Left cardiac atrium (tissue), 4 donors: ENCODE measurements around the gene CDC25A. TPM values are rescaled to one million over a fixed set of nuclear protein-coding genes. Genes with fewer than 3 reads are reported as not detected.

Source experiments
- ATAC-seq, 2 donors: fragments of 200-7000 bp; cut with Tn5 transposase; one replicate each; pipeline ENCODE4 v1.9.1; 2020; ENCODE audit warnings: mild to moderate bottlenecking in 2 of 2, moderate library complexity in 2 of 2
- DNase-seq: peaks from one replicate; pipeline ENCODE4 v3.0.0-alpha.2; 2020
- intact Hi-C, 2 donors: fragments of 100-400 bp; cut with DNase I; formaldehyde crosslinking; loops; one replicate each; pipeline versions ENCODE4 v1.14.1 to v1.15.1; 2022 to 2023
- total RNA-seq, 2 donors: library from RNA; stranded (reverse); fragmentation: NEBNext Ultra II Directional; extraction: Animal tissue kit (Norgen Biotek cat#: 25700); gene quantifications; one replicate each; pipeline ENCODE4 v1.2.1, GENCODE V29; 2021
- donor health status: DM: no; HTN: yes; CAD: no.
- donor health status: DM: no; HTN: yes; CAD: no; lungs with severe emphysema.
- donor health status: DM: yes; HTN: yes; CAD: no.
- donor health status: Dilated cardiomyopathy.

The CDC25A gene
- total RNA-seq, 2 donors from 2014 or later = 0.65 to 0.94 TPM

DNA sequence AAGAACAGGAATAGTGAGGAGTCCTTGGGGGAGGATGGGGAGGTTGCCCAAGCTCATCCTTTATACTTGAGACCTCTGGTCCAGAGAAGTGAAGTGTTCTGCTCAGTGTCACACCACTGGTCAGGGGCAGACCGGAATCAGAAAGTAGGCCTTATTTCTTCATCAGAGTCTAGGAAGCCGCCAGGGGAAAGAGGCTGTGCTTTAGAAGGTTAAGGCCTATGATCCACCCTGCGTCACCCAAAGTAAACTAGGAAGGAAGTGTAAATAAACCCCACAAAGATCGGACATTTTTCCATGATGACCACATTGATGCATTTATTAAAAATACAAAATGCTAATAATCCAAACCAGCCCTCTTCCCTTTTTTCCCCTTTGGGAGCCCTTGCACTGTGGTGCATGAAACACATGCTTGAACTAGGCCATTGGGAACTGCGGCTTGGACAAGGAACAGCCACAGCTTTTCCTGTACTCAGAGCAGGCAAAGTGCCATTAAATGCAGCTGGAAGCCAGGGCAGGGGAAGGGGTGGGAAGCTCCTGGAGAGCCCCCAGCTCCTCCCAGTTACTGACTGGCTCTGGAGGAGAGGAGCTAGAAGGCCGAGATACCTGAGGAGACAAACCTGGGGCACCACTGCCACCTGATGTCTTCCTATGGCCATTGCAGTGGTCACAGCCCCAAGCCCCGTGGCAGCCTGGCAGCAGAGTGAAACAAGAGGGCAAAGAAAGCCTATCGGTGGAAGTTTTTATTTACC is 37.0 kb downstream of the CDC25A start:
- intact Hi-C loops = loop anchor here (2.0 to 10.0 kb wide), 4 partner anchors 62 to 326 kb away; no protein-coding TSS in a partner anchor
- DNase-seq = peak; percentile 80
- peak; percentile 97 for ATAC-seq

DNA sequence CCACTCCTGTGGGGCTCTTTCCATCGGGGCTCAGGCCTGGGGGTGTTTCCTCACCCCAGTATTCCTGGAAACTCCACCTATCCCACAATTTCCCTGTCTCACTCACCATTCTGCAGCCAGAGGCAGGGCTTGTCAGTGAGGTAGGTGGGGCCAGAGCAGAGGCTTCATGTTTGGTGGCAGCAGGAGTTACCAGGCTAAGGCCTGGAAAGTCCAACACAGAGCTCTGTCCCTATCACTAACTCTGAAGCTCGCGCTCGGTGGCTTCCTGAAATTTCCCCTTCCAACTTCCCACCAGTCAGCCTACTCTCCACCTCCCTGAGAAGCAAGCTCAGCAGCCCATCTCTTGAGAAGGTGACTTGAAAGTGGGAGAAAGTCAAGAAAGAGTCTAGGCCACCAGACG is 44.2 kb downstream of the CDC25A start:
- ATAC-seq = no peak
- no peak for DNase-seq
- intact Hi-C loops = loop anchor here in 1 of 2 donors (10.0 kb wide), 1 partner anchor 49 kb away; no protein-coding TSS in a partner anchor

DNA sequence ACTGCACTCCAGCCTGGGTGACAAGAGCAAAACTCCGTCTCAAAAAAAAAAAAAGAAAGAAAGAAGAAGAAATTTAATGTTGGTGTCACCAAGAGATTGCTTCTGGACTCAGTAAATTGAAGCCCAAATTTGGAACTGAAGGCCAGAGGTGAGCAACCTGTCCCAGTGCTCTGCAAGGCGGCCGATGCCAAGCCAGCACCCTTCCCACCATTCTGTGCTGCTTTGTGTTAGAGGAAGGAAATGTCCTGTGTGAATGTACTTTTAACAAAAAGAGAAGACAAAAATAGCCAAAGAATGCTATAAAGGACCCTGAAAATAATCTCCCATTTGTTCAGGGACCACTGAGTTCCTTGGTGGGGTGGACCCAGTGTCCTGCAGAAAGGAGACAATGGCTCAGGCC is 44.6 kb downstream of the CDC25A start:
- intact Hi-C loops = loop anchor here in 1 of 2 donors (10.0 kb wide), 1 partner anchor 49 kb away; no protein-coding TSS in a partner anchor
- DNase-seq = no peak
- no peak for ATAC-seq

DNA sequence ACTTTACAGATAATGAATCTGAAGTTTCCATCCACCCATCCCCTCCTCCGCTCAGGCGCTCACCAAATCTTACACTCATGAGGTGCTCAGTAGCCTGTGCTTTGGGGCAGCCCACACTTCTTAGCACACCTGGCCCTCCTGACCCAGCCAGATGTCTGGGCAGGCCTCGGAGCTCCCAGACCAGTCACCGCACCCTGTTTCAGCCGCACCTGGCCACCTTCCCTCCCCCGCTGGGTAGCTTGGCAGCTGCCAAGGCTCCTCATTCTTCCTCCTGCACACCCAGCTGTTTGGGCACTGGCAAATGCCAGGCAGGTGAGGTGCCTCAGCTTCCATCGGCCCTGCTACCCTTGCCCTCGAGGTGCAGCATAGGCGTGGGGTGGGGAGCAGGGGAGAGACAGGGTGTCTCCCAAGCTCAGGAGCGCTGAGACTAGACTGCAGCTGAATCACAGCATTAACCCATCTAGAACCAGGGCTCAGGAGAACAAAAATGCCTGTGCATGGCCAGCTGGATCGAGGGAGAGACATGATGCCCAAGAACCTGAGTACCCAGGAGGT is 45.8 kb downstream of the CDC25A start:
- DNase-seq (no peak), ATAC-seq (no peak)
- intact Hi-C loops = loop anchor here in 1 of 2 donors (10.0 kb wide), 1 partner anchor 48 kb away; no protein-coding TSS in a partner anchor

DNA sequence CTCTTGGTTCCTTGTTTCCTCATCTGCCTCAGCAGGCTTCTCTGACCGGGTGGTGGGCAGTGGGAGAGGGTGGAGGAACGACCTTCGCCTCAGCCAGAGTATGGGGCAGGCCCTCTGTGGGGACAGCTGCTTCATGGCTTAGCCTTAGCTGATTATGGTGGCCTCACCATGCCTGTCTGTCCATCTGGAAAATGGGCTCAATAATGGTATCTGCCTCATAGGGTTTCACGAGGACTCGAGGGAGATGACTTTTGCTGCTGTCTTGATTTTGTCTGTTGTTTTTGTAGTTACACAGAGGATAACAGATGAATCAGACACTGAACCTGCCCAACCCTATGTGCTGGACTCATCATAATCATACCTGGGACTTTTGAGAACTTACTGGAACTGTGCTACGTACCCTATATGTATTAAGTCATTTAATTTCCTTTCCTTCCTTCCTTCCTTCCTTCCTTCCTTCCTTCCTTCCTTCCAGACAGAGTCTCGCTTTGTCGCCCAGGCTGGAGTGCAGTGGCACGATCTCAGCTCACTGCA is 46.5 kb downstream of the CDC25A start:
- ATAC-seq (no peak), DNase-seq (no peak)
- intact Hi-C loops = loop anchor here in 1 of 2 donors (10.0 kb wide), 1 partner anchor 47 kb away; no protein-coding TSS in a partner anchor

DNA sequence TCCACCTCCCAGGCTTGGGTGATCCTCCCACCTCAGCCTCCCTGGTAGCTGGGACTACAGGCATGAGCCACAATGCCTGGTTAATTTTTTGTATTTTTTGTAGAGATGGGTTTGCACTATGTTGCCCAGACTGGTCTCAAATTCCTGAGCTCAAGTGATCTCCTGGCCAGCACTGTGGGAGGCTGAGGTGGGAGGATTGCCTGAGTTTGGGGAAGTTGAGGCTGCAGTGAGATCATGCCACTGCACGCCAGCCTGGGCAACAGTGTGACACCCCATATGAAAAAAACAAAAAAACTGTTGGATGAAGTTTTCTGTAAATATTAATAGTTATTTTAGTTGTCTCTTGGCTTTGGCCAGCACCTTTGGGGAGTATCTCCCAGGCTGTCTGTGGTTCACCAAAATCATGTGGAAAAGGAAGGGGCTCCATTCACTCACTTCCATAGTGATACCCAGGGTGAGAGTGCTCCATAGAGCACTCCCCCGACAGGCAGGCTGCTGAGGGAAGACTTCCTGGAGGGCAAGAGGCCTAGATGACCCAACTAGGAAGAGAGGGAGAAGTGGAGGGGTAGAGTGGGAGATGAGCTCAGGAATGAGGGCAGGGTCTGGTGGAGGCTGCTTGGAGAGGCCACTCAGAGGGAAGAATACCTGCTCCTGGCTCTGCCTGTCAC is 47.1 kb downstream of the CDC25A start:
- intact Hi-C loops = loop anchor here in 1 of 2 donors (10.0 kb wide), 1 partner anchor 46 kb away; no protein-coding TSS in a partner anchor
- DNase-seq = no peak
- no peak for ATAC-seq

DNA sequence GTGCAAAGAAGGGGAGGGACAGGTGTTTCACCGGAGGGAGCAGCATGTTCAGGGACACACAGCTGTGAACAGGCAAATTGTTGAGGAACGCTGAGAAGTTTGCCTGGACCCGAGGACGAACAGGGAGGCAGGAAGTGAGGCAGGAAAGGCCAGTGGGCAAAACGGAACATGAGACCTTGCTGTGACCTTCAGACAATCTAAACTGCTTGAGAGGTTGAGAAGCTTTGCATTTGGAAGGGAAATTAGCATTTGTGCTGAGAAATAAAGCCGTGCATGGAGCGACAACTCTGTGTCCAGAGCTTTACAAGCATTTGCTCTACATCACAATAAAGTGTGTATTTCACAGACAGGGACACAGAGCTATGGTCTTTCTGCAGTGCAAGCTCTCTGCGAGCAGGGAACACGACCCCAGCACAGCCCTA is 47.9 kb downstream of the CDC25A start:
- ATAC-seq (no peak), DNase-seq (no peak)
- intact Hi-C loops = loop anchor here in 1 of 2 donors (10.0 kb wide), 1 partner anchor 46 kb away; no protein-coding TSS in a partner anchor

DNA sequence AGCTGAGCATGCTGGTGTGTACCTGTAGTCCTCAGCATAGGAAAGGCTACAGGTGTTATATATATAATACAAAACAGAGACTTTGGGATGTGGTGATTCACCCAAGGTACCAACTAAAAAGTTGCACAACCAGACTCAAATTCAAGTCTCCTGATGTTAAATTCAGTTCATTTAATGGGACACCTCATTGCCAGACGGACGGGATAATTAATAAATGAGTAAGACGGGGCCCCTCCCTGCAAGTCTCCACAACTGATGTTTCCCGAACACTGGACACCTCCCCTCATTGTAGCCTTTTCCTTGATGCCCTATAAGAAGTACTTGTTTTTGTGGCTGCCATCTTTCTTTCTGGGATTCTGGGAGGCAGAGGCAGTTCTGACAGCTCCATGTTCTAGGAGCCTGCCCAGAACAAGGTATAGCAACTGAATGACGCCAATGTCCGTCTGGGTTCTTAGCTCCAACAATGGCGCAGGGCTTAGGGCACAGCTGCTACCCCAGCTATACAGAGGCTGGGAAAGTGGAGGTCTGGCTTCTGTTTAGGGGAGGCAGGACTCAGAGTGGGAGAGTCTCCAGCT is 50.7 kb downstream of the CDC25A start:
- ATAC-seq = no peak
- intact Hi-C loops = no loop called here
- no peak for DNase-seq

DNA sequence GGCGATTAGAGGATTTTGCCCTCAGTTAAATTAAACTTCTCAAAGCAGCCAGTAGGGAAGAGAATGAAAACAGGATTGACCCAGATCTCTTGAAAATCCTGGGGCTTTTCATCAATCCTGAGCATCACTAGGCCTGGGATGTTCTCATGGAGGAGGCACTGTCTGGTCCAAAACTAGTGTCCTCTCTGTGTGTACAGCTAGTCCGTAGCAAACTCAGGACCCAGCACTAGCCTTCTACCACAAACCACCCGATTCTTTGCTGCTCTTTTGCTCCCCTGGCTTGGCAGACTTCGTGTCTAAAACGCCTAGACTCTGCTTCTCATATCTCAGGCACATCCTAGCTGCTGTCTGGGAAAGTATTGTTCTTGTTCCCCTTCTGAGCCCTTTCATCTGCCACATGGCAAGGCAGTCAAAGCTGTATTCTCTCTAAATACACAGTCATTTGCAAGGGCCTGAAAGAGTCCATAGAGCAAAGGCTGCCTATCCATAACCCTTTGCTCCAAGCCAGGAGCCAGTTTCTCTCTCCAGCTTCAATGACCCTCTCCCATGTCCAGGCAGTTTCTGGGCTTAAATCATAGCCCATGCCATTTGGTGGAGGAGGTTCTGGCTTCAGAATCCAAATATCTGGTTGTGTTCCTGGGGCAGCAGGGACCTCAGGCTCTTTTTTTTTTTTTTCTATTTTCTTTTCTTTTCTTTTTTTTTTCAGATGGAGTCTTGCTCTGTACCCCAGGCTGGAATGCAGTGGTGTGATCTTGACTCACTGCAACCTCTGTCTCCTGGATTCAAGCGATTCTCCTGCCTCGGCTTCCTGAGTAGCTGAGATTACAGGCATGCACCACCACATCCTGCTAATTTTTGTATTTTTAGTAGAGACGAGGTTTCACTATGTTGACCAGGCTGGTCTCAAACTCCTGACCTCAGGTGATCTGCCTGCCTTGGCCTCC is 52.4 kb downstream of the CDC25A start:
- ATAC-seq = no peak
- no peak for DNase-seq
- intact Hi-C loops = no loop called here

DNA sequence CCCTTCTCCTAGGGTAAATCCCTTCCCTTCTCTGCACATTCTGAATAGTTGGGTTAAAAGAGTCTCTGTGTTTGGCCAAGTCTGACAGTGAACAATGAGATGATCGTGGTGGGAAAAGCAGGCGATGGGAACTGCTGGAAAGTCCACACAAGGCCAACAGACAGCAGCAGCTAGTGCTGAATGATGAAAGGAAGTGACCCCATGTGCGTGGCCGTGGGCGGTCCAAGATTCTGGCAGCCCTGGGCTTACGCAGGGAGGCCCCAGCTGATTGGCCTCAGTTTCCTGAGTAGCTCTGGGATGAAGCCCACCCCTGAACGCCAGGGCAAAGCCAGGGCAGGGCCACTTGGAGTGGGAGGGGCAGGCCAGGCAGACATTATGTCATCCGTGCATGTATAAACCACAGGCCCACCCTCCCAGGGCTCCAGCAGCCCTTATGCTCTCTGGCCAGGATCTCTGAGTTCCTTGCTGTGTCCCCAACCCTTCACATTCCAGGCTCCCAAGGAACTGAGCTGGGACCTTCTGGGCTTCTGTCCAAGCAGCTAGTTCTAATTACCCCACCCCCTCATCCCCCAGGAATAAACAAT is 57.8 kb downstream of the CDC25A start:
- peak; percentile 93 to 98 for ATAC-seq
- intact Hi-C loops = no loop called here
- peak; percentile 88 for DNase-seq

DNA sequence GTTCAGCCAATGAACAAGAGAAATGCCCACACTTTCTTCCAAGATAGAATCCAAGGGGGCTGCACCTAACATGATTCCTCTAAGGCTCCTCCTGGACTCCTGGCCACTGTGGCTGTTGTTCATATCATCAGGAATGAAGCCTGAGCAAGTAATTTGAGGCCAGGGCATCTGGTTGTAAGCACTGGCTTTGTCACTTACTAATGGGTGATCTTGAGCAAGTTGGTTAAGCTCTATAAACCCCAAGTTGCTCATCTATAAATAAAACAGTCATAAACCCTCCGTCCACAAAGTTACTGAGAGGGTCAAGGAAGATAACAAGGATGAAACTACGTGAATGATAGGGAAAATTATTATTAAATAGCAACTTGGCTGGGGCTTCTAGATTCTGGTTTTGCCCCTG is 58.3 kb downstream of the CDC25A start:
- intact Hi-C loops = no loop called here
- ATAC-seq (no peak), DNase-seq (no peak)

DNA sequence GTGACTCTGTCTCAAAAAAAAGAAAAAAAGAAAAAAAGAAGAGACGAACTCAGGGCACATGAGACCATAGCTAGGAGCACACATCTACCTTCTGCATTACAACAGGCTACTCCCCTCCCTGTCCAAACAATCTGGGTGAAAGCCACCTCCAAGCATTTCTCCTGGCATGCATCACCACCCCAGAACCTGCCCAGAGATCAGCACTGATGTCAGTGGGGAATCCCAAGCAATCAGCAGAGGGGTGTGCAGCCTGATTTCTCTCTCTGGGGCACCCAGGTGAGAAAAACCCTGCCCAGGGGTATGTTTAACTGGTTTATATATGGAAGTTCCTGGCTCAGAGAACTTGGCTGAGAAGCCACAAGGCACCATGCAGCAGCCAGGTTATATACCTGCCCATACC is 59.4 kb downstream of the CDC25A start:
- DNase-seq = no peak
- ATAC-seq = no peak
- intact Hi-C loops = no loop called here

DNA sequence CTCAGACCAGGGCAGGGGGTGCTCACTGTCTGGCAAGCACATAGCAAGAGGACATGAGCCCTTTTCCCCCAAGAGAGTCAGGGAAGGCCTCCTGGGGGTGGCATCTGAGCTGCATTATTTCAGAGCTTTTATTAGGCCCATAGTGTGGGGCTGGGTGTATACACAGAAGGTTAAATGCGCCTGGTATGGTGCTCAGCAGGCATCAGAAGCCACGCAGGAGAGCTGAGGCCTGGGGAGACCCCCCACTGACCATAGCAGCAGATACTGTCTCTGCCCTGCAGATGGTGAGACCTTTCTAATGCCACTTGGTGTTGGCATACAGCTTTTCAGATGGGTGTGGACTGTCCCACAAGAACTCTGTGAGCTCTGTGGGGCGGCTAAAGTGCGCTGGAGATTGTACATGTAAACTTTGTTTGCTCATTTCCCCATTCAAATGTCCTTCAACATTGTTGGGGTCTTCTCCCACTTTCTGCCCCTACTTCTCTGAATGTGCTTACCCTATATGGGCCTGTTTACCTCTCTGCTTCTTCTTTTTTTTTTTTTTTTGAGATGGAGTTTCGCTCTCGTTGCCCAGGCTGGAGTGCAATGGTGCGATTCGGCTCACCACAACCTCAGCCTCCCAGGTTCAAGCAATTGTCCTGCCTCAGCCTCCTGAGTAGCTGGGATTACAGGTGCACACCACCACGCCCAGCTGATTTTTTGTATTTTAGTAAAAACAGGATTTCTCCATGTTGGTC is 62.2 kb downstream of the CDC25A start:
- ATAC-seq = no peak
- intact Hi-C loops = no loop called here
- DNase-seq = no peak

DNA sequence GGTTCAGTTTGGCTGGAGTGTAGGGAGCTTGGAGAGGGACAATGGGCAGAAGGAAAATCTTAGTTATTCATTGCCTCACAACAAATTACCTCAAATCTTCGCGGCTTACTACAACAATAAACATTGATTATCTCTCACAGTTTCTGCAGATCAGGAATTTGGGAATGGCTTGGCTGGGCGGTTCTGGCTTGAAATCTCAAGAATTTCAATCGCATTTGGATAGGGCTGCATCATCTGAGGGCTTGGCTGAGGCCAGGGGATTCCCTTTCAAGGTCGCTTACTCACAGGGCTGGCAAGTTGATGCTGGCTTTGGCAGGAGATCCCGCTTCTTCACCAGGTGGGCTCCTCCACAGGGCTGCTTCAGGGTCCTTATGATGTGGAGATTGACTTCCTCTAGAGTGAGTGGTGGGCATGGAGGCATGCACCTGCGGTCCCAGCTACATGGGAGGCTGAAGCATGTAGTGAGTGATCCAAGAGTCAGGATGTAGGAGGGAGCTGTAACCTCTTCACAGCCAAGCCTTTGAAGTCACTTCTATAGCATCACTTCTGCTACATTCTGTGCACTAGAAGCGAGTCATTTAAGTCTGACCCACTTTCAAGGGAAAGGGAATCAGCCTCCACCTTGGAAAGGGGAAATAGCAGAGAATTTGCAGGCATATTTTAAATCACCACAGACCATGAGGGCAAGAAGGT is 63.1 kb downstream of the CDC25A start:
- intact Hi-C loops = no loop called here
- ATAC-seq = peak in 1 of 2 donors; percentile 67
- DNase-seq = peak; percentile 33

DNA sequence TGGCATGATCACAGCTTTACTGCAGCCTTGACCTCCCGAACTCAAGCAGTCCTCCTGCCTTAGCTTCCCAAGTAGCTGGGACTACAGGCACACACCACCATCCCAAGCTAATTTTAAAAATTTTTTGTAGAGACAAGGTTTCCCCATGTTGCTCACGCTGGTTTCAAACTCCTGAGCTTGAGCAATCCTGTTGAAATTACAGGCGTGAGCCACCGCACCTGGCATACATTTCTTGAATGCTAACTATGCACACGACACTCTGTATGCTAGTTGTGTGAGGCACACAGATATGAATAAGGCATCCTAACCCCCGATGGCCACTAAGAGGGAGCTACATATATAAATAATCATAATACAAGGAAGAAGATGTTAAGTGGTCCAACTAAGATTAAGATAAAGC is 64.9 kb downstream of the CDC25A start:
- DNase-seq = no peak
- no peak for ATAC-seq
- intact Hi-C loops = no loop called here

DNA sequence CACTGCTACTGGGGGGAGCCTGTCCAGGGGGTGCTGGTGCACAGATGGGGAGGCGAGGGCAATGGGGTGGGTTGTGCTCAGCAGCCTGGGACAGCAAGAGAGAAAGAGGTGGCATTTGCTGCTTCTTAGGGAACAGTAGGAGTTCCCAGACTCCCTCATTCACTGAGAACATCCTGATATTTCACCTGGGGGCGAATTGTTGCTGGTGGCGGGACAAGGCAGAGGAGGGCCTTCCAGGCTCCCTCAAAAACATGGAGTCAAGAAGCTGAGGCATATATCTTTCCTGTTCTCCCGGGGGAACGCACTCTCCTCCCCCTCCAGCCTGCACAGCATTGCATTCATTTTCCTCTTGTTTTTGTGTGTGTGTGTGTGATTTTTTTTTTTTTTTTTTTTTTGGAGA is 65.7 kb downstream of the CDC25A start:
- no peak for ATAC-seq
- intact Hi-C loops = no loop called here
- no peak for DNase-seq

DNA sequence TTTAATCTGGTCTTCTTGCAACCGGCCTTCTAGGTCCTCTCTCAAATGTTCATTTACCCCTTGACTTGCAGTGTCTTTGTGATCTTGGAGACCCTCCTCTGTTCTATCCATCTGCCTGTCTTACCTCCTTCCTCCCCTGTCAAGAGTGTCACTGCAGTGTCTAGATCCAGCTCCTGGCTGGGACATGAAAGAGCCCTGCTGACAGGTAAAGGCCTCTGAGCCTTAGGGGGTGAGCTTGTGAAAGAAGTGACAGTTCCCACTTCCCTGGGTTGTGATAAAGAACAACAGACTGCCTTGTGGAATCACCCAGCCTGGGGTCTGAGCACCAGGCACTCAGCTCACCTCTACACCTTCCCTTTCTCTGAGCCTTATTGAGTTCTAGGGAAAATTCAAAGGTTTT is 68.0 kb downstream of the CDC25A start:
- intact Hi-C loops = no loop called here
- ATAC-seq (no peak), DNase-seq (no peak)
